ENCODE results near the gene SORCS2. TPM values are rescaled to one million over a fixed set of nuclear protein-coding genes. Genes with fewer than 3 reads are reported as not detected.

The SORCS2 gene
- total RNA-seq, 2 experiments from 2014 or later = not detected

DNA sequence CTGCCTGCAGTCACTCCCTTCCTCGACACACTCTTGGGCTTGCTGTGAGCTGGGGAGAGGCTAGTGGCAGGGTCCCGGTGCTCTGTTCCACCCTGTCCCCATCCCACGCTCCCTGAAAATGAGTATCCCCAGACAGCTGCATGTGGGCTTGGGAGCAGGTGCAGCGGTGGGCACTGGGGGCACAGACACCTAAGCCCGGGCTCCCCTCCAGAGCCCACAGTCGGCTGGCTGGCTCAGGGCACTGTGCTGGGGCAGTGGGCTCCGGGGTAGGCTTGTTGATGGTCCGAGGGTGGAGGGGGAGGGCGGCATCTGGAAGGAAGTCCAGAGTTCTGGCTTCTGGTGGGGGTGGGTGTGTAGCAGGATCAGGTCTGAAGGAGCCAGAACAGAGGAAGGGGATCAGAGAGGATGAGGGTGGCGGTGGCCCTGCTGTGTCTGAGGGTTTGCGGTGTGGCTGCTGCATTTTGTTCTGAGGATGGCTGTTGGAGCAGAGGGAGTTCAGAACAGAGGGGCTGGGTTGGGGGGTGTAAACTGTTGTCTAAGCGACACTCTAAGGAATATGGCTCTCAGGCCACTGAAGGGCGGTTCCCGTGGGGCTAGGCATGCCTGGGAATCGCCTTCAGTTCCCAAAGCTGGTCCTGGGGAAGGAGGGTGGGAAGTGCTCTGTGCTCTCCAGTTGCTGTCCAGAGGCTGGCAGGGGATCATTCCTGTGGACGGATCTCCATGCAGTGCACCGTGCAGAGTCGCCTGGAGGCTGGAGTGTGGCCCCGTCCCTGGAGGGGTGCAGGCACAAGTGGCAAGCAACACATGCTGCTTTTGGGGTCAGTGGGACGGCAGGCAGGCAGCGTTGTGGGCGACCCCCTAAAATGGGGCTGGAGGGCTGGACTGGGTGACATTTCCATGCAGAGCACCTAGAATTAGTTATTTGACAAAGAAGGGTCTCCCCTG is 114.0 kb downstream of the SORCS2 start:
- H3K36me3 Mint-ChIP-seq (ENCODE audit: low read depth) = no peaks in the 10 kb centered on the region
- ChIA-PET CTCF (no interaction called here), POLR2A (no interaction called here)
- no peak for ATAC-seq
- no peak for DNase-seq
- H3K27me3 Mint-ChIP-seq (ENCODE audit: low read depth) = peaks cover 6% of the 10 kb centered on the region
- no peak overlapping the region for H3K27ac Mint-ChIP-seq
- no peaks in the 10 kb centered on the region for H3K9me3 Mint-ChIP-seq (ENCODE audit: insufficient read depth)
- no peaks in the 10 kb centered on the region for H3K4me1 Mint-ChIP-seq (ENCODE audit: low read depth)
- no peak overlapping the region for H3K4me3 Mint-ChIP-seq

DNA sequence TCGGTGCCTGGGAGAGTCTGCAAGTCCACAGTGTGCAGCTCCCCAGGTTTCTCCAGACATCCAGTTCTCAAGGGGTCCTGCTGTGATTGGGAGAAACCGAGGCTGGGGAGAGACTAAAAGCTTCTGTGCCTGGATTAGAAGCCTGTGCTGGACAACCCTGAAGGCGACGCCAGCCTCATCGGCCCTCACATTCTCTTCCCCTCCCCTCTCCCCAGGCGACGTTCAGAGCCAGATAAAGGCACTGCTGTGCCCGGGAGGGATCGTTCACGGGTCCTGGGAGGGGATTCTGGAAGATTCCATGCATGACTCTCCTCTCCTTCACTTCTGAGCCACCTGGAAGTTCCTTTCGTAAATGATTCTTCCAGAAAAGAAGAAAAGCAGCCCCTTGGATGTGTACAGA is 114.6 kb downstream of the SORCS2 start:
- CTCF ChIA-PET = no interaction called here
- ATAC-seq = no peak
- Mint-ChIP-seq H3K27me3 (ENCODE audit: low read depth) (peaks cover 6% of the 10 kb centered on the region), H3K4me1 (ENCODE audit: low read depth) (no peaks in the 10 kb centered on the region), H3K9me3 (ENCODE audit: insufficient read depth) (no peaks in the 10 kb centered on the region), H3K27ac (no peak overlapping the region), H3K4me3 (no peak overlapping the region), H3K36me3 (ENCODE audit: low read depth) (no peaks in the 10 kb centered on the region)
- POLR2A ChIA-PET = no interaction called here
- no peak for DNase-seq

DNA sequence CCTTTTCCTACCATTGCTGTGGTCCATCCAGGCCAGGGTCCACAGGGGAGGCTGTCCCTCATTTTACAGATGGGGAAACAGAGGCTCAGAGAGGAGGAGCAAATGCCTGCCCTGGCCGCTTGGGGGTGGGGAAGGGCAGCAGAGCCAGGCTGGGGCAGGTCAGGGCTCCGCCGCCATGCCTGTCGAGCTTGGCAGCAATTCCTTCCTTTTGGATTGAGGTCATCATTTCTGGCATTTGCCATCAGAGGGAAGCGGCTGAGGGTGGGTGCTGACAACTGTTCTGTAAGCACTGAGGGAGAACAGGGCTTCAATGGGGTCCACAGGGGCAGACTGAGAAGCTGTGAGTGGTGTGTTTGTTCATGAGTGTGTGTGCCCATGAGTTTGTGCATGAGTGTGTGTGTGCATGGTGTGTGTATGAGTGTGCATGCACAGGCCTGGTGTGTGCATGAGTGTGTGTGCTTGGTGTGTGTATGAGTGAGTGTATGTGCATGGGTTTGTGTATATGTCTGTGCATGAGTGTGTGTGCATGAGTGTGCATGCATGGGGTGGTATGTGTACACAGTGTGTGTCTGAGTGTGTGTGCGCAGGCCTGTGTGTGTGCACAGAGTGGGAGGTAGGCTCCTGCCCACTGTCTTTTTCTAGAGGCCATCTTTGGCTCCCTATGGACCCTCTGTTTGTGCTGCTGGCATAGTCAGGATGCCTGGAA is 115.2 kb downstream of the SORCS2 start:
- ATAC-seq (no peak), DNase-seq (no peak)
- POLR2A ChIA-PET = no interaction called here

DNA sequence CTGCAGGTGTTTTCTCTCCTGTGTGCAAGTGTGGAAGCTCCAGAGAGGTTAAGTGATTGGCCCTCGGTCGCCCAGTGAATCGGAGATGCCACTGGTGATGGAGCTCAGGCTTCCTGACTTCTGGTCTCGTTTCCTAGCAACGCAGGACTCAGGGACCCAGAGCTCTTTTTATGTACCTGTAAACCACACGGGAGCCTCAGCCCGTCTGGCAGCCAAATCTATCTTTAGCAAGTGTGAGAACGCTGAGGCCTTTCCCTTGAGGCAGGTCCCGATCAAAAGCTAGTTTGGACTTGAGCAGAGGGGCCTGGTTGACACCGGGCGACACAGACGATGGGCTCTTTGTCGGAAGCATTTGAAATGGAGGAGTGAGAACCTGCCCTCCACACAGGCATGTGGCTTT is 116.8 kb downstream of the SORCS2 start:
- no peak for DNase-seq
- CTCF ChIA-PET = no interaction called here
- Mint-ChIP-seq H3K27me3 (ENCODE audit: low read depth) (peaks cover 6% of the 10 kb centered on the region), H3K4me3 (no peak overlapping the region), H3K9me3 (ENCODE audit: insufficient read depth) (no peaks in the 10 kb centered on the region), H3K4me1 (ENCODE audit: low read depth) (no peaks in the 10 kb centered on the region), H3K27ac (no peak overlapping the region), H3K36me3 (ENCODE audit: low read depth) (no peaks in the 10 kb centered on the region)
- POLR2A ChIA-PET = no interaction called here
- ATAC-seq = no peak

More for the DNA sequence above, 115.2 kb downstream of the SORCS2 start:
- Mint-ChIP-seq H3K4me1 (ENCODE audit: low read depth) (no peaks in the 10 kb centered on the region), H3K9me3 (ENCODE audit: insufficient read depth) (no peaks in the 10 kb centered on the region), H3K27me3 (ENCODE audit: low read depth) (peaks cover 6% of the 10 kb centered on the region), H3K27ac (no peak overlapping the region), H3K4me3 (no peak overlapping the region), H3K36me3 (ENCODE audit: low read depth) (no peaks in the 10 kb centered on the region)
- CTCF ChIA-PET = no interaction called here

DNA sequence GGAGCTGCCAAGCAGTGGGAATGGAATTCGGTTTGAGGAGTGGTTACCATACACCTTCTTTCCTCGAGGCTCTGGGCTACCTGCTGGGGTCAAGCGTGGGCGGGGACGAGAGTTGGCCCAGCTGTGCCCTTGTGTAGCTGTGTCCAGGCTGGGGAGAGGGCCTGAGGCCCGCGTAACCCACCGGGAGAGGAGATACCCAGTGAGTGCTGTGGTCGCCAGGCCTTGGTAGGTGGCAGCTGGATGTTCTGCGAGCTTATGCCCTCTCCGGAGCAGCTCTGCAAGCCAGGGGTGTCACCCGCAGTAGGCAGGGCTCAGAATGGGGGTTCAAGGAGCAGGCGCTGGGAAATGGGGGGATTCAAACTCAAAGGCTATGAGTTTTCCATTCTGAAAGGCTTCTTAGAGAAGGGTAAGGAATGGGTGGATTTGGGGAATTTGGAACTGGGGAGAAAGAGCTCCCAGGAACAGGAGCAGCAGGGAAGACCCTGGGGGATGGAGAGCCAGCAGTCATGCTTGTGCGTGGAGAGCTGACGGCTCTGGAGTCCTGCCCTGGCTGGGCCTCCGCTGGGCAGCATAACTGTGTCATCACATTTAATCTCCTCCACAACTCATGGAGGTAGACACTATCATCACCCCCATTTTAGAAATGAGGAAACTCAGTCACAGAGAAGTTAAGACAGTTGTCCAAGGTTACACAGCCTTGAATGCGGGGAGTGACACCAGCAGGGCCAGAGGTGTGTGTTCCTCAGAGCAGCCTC is 117.5 kb downstream of the SORCS2 start:
- no peaks in the 10 kb centered on the region for H3K9me3 Mint-ChIP-seq (ENCODE audit: insufficient read depth)
- ChIA-PET CTCF (no interaction called here), POLR2A (no interaction called here)
- no peaks in the 10 kb centered on the region for H3K36me3 Mint-ChIP-seq (ENCODE audit: low read depth)
- no peak overlapping the region for H3K27ac Mint-ChIP-seq
- ATAC-seq (no peak), DNase-seq (no peak)
- no peak overlapping the region for H3K4me3 Mint-ChIP-seq
- no peaks in the 10 kb centered on the region for H3K4me1 Mint-ChIP-seq (ENCODE audit: low read depth)
- H3K27me3 Mint-ChIP-seq (ENCODE audit: low read depth) = peaks cover 6% of the 10 kb centered on the region

DNA sequence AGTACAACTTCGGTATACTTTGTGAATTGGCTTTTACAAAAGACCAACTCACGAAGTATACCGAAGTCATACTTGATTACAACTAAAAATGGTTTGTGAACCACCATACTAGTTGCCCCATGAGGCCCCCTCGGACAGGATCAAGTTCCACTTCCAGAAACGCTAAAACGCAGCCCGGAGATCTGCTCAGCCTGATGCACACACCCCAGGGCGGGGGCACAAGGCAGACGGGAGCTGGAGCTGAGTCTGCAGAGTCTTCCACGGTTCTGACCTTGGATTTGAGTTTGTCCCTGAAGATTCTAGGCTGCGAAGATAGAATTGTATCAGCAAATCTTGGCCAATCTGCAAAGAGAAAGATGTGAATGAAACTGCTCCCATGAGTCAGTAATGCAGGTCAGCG is 118.1 kb downstream of the SORCS2 start:
- Mint-ChIP-seq H3K4me3 (no peak overlapping the region), H3K9me3 (ENCODE audit: insufficient read depth) (no peaks in the 10 kb centered on the region), H3K27me3 (ENCODE audit: low read depth) (peaks cover 6% of the 10 kb centered on the region), H3K4me1 (ENCODE audit: low read depth) (no peaks in the 10 kb centered on the region), H3K27ac (no peak overlapping the region), H3K36me3 (ENCODE audit: low read depth) (no peaks in the 10 kb centered on the region)
- ATAC-seq (no peak), DNase-seq (no peak)
- POLR2A ChIA-PET = no interaction called here
- CTCF ChIA-PET = no interaction called here

DNA sequence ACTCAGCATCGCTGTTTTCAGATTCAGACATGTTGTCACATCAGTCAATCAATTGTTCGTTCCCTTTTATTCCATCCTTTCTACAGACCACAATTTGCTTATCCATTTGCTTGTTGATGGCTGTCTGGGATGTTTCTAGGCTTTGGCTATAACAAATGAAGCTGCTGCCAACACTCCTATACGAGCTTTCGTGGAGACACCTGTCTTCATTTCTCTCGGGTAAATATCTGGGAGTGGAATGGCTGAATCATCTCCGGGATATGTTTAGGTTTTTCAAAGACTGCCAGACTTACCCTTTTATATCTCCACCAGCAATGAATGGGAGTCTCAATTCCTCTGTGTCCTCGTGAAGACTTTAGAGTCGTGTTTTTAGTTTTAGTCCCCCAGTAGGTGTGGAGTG is 118.9 kb downstream of the SORCS2 start:
- Mint-ChIP-seq H3K27ac (no peak overlapping the region), H3K9me3 (ENCODE audit: insufficient read depth) (no peaks in the 10 kb centered on the region), H3K4me1 (ENCODE audit: low read depth) (no peaks in the 10 kb centered on the region), H3K27me3 (ENCODE audit: low read depth) (peaks cover 6% of the 10 kb centered on the region), H3K4me3 (no peak overlapping the region), H3K36me3 (ENCODE audit: low read depth) (no peaks in the 10 kb centered on the region)
- POLR2A ChIA-PET = no interaction called here
- CTCF ChIA-PET = no interaction called here
- ATAC-seq (no peak), DNase-seq (no peak)

DNA sequence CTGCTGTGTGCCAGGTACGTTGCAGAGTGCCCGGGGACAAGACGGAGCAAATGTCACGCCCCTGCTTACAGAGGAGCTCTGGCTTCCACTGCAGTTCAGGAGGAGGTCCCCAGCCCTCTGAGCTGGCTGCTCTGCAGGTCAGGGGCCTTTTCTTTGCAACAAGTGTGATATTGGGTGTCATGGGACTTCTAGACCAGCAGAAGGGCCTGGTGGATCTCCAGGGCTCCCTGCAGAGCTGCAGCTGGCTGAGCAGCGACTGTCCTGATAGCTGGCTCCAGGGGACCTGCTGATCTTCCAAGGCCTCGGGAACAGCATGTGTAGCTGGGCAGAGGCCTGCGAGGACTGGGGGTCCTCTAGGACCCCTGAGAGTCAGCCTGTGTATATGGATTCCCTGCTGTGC is 120.4 kb downstream of the SORCS2 start:
- Mint-ChIP-seq H3K4me3 (no peak overlapping the region), H3K36me3 (ENCODE audit: low read depth) (no peaks in the 10 kb centered on the region), H3K4me1 (ENCODE audit: low read depth) (no peaks in the 10 kb centered on the region), H3K27me3 (ENCODE audit: low read depth) (peaks cover 4% of the 10 kb centered on the region), H3K9me3 (ENCODE audit: insufficient read depth) (no peaks in the 10 kb centered on the region), H3K27ac (no peak overlapping the region)
- ATAC-seq = no peak
- ChIA-PET POLR2A (no interaction called here), CTCF (interaction anchor here (1.1 kb wide), 1 partner anchor 23 kb away, joined by 4 read pairs; no protein-coding TSS in a partner anchor)
- no peak for DNase-seq

DNA sequence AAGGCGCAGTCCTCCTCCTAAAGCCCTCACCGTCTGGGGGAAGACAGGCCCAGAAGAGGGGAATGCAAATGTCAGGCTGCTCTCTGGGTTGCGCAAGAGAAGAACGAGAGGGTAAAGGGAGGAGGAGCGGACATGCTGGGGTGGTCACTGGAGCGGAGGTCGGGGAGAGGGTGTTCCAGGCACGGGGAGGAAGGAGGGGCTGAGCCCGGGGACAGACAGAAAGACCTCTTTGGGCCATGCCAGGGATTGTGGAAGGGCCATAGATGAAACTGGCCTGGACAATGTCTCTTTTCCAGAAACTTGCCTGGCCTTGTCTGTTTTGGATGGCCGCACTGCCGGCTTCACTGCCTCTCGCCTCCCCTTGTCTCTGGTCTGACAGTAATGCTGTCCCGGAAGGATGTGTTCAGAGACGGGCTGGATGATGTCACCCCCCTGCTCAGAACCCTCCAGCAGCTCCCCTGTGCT is 121.0 kb downstream of the SORCS2 start:
- CTCF ChIA-PET = no interaction called here
- DNase-seq = no peak
- H3K4me3 Mint-ChIP-seq = no peak overlapping the region
- no peak for ATAC-seq
- no peaks in the 10 kb centered on the region for H3K9me3 Mint-ChIP-seq (ENCODE audit: insufficient read depth)
- H3K4me1 Mint-ChIP-seq (ENCODE audit: low read depth) = no peaks in the 10 kb centered on the region
- no peaks in the 10 kb centered on the region for H3K36me3 Mint-ChIP-seq (ENCODE audit: low read depth)
- no peak overlapping the region for H3K27ac Mint-ChIP-seq
- peaks cover 4% of the 10 kb centered on the region for H3K27me3 Mint-ChIP-seq (ENCODE audit: low read depth)
- POLR2A ChIA-PET = no interaction called here

DNA sequence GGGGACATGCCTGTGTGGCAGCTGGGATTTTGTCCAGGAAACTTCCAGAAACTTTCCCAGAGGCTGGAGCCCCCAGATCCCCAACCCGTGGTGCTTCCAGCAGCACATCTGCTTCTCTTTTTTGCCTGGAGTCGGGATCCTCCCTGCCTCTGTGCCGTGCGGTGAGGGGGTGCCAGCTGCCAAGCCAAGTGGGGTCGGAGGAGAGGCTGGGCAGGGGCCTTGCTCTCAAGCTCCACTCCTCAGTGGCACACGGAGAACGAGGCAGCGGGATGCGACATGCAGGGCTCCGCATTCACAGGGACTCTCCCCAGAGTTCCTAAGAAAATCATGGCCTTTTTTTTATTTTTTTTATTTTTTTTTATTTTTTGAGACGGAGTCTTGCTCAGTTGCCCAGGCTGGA is 121.7 kb downstream of the SORCS2 start:
- Mint-ChIP-seq H3K4me1 (ENCODE audit: low read depth) (no peaks in the 10 kb centered on the region), H3K27ac (no peak overlapping the region)

DNA sequence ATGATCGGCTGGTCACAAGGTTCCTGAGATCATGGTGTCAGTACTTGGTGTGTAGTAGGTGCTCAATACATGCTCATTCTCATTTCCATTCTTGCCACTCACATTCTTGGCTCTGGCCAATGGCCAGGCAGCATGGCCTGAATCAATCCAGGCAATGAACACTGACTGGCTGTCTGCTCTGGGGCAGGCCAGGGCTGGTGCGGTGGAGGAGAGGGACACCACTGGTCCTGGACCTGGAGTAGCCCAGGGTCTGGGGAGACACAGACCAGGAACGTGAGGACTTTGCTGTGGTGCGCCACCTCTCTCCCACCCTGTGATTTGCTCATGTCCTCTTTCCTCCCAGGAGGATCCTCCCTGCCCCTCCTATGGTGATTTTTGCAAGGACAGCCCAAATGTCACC is 122.9 kb downstream of the SORCS2 start:
- Mint-ChIP-seq H3K4me1 (ENCODE audit: low read depth) (no peaks in the 10 kb centered on the region), H3K27me3 (ENCODE audit: low read depth) (no peaks in the 10 kb centered on the region), H3K36me3 (ENCODE audit: low read depth) (no peaks in the 10 kb centered on the region), H3K4me3 (no peak overlapping the region), H3K9me3 (ENCODE audit: insufficient read depth) (no peaks in the 10 kb centered on the region), H3K27ac (no peak overlapping the region)
- CTCF ChIA-PET = no interaction called here
- DNase-seq (no peak), ATAC-seq (no peak)
- POLR2A ChIA-PET = no interaction called here

More for the DNA sequence above, 121.7 kb downstream of the SORCS2 start:
- ChIA-PET CTCF (no interaction called here), POLR2A (no interaction called here)
- no peaks in the 10 kb centered on the region for H3K36me3 Mint-ChIP-seq (ENCODE audit: low read depth)
- no peaks in the 10 kb centered on the region for H3K9me3 Mint-ChIP-seq (ENCODE audit: insufficient read depth)
- no peaks in the 10 kb centered on the region for H3K27me3 Mint-ChIP-seq (ENCODE audit: low read depth)
- H3K4me3 Mint-ChIP-seq = no peak overlapping the region
- ATAC-seq (no peak), DNase-seq (no peak)

DNA sequence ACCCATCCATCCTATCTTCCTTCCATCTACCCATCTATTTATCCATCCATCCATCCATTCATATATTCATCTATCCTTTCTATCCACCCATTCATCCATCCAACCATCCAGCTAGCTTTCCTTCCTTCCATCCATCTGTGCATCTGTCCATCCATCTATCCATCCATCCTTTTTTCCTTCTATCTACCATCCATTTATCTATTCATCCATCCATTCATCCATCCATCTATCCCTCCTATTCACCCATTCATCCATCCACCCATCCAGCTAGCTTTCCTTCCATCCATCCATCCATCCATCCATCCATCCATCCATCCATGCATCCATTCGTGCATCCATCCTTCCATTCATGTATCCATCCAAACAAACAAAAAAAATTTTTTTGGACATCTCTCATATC is 123.6 kb downstream of the SORCS2 start:
- no peaks in the 10 kb centered on the region for H3K27me3 Mint-ChIP-seq (ENCODE audit: low read depth)
- POLR2A ChIA-PET = no interaction called here
- H3K4me1 Mint-ChIP-seq (ENCODE audit: low read depth) = no peaks in the 10 kb centered on the region
- H3K27ac Mint-ChIP-seq = no peak overlapping the region
- no peak for ATAC-seq
- DNase-seq = no peak
- H3K4me3 Mint-ChIP-seq = no peak overlapping the region
- no peaks in the 10 kb centered on the region for H3K36me3 Mint-ChIP-seq (ENCODE audit: low read depth)
- CTCF ChIA-PET = no interaction called here
- no peaks in the 10 kb centered on the region for H3K9me3 Mint-ChIP-seq (ENCODE audit: insufficient read depth)

Measured in activated CD8-positive, alpha-beta T cell treated with anti-CD3 and anti-CD28 coated beads, Interleukin-2, amount 10 ng/mL, durations not matched to agents 7 days and 5 days (primary cell).